HuH-7 (cell line): ENCODE results near the gene TLN1.

Experiments used
- DNase-seq: peaks from one replicate; pipeline ENCODE4 v3.0.0; 2011; ENCODE audit warnings: low spot score

Gene TLN1

GRCh38 chr9:35686222-35687203 is 45.5 kb downstream of the TLN1 start:
- DNase-seq = no peak

- no peak for DNase-seq
Measured at GRCh38 chr9:35685506-35685905, 46.5 kb downstream of the TLN1 start.

GRCh38 chr9:35684921-35685320 is 47.1 kb downstream of the TLN1 start:
- no peak for DNase-seq

- no peak for DNase-seq
Measured at GRCh38 chr9:35683323-35683722, 48.7 kb downstream of the TLN1 start.

GRCh38 chr9:35682520-35683315 is 49.3 kb downstream of the TLN1 start:
- no peak for DNase-seq

- no peak for DNase-seq
Measured at GRCh38 chr9:35682051-35682450, 49.9 kb downstream of the TLN1 start.

- DNase-seq = no peak
Measured at GRCh38 chr9:35681341-35682002, 50.5 kb downstream of the TLN1 start.

GRCh38 chr9:35680331-35681105 is 51.5 kb downstream of the TLN1 start:
- DNase-seq = no peak

GRCh38 chr9:35679766-35680330 is 52.1 kb downstream of the TLN1 start:
- DNase-seq = no peak

- no peak for DNase-seq
Measured at GRCh38 chr9:35679091-35679490, 52.9 kb downstream of the TLN1 start.

- DNase-seq = no peak
Measured at GRCh38 chr9:35675732-35676392, 56.1 kb downstream of the TLN1 start.

GRCh38 chr9:35675204-35675603 is 56.8 kb downstream of the TLN1 start:
- DNase-seq = no peak

- DNase-seq = no peak
Measured at GRCh38 chr9:35674025-35674361, 58.0 kb downstream of the TLN1 start.

- DNase-seq = no peak
Measured at GRCh38 chr9:35673132-35674024, 58.6 kb downstream of the TLN1 start, which contains the start of gene CA9. TSS of gene CA9 (plus strand) at chr9:35673928. CDS start at chr9:35673960, 32 bp downstream.

- peak; percentile 97 for DNase-seq
Measured at GRCh38 chr9:35669331-35670145, 62.5 kb downstream of the TLN1 start.

GRCh38 chr9:35667939-35668338 is 64.1 kb downstream of the TLN1 start:
- no peak for DNase-seq

GRCh38 chr9:35666549-35666948 is 65.4 kb downstream of the TLN1 start:
- no peak for DNase-seq

GRCh38 chr9:35666045-35666444 is 66.0 kb downstream of the TLN1 start:
- DNase-seq = no peak

- no peak for DNase-seq
Measured at GRCh38 chr9:35665471-35665818, 66.5 kb downstream of the TLN1 start.
